Chondrocyte (in vitro differentiated cells): Measurements from ENCODE around the gene ZFP1. TPM values are rescaled to one million over a fixed set of nuclear protein-coding genes. Genes with fewer than 3 reads are reported as not detected.

Experiments
- DNase-seq: peaks from one replicate; pipeline ENCODE4 v3.0.0; 2021; ENCODE audit warnings: mixed read lengths, low spot score
- H3K27ac Mint-ChIP-seq: one replicate; pipeline ENCODE4 v1.8.0; 2021; ENCODE audit warnings: mild to moderate bottlenecking, moderate library complexity, mixed read lengths; ENCODE audit not compliant: unreplicated experiment
- H3K27me3 Mint-ChIP-seq: 2 replicates; pipeline ENCODE4 v1.8.0; 2021; ENCODE audit warnings: low read depth, mixed read lengths
- H3K36me3 Mint-ChIP-seq: 2 replicates; pipeline ENCODE4 v1.8.0; 2021; ENCODE audit warnings: low read depth, mixed read lengths
- H3K4me1 Mint-ChIP-seq: 2 replicates; pipeline ENCODE4 v1.8.0; 2021; ENCODE audit warnings: low read depth, mild to moderate bottlenecking, mixed read lengths
- H3K4me3 Mint-ChIP-seq: one replicate; pipeline ENCODE4 v1.8.0; 2021; ENCODE audit warnings: mild to moderate bottlenecking, moderate library complexity, mixed read lengths; ENCODE audit not compliant: unreplicated experiment
- H3K9me3 Mint-ChIP-seq: 2 replicates; pipeline ENCODE4 v1.8.0; 2021; ENCODE audit warnings: low read depth, mixed read lengths
- CTCF ChIP-seq: fragments of 200-600 bp; sonication (generic); IDR thresholded peaks from 2 replicates; pipeline ENCODE4 v1.5.0; 2021; ENCODE audit warnings: antibody characterized with exemption, mild to moderate bottlenecking, moderate library complexity
- total RNA-seq: library from RNA; stranded (reverse); gene quantifications from 3 replicates; pipeline ENCODE4 v1.2.1, GENCODE V29; 2021

Gene ZFP1
- total RNA-seq, 1 donor from 2014 or later: 15.3 TPM

- Mint-ChIP-seq H3K27me3 (no peaks in the 10 kb centered on the region), H3K4me1 (peaks cover 8% of the 10 kb centered on the region), H3K9me3 (no peaks in the 10 kb centered on the region), H3K4me3 (no peak overlapping the region), H3K27ac (no peak overlapping the region), H3K36me3 (no peaks in the 10 kb centered on the region)
- peak; percentile 27 for TF ChIP-seq CTCF
- no peak for DNase-seq
Observed at GRCh38 chr16:75138636-75139035, 9.7 kb upstream of the ZFP1 start.

GRCh38 chr16:75139498-75139897 is 8.8 kb upstream of the ZFP1 start:
- Mint-ChIP-seq H3K27ac (no peak overlapping the region), H3K27me3 (no peaks in the 10 kb centered on the region), H3K4me1 (peaks cover 8% of the 10 kb centered on the region), H3K36me3 (no peaks in the 10 kb centered on the region), H3K4me3 (no peak overlapping the region), H3K9me3 (no peaks in the 10 kb centered on the region)
- TF ChIP-seq CTCF: no peak
- no peak for DNase-seq

- no peak for DNase-seq
- Mint-ChIP-seq H3K36me3 (no peaks in the 10 kb centered on the region), H3K4me3 (no peak overlapping the region), H3K27me3 (no peaks in the 10 kb centered on the region), H3K4me1 (peaks cover under 1% of the 10 kb centered on the region), H3K9me3 (no peaks in the 10 kb centered on the region), H3K27ac (no peak overlapping the region)
- no peak for TF ChIP-seq CTCF
Observed at GRCh38 chr16:75143941-75144340, 4.4 kb upstream of the ZFP1 start.

- Mint-ChIP-seq H3K27ac (peak overlapping the region; percentile 45), H3K36me3 (peaks cover 17% of the 10 kb centered on the region), H3K4me1 (peaks cover 4% of the 10 kb centered on the region), H3K9me3 (peaks cover 23% of the 10 kb centered on the region), H3K27me3 (no peaks in the 10 kb centered on the region), H3K4me3 (peak overlapping the region; percentile 87)
- no peak for DNase-seq
- no peak for TF ChIP-seq CTCF
Observed at GRCh38 chr16:75147968-75148310, 385 bp upstream of the ZFP1 start.

- TF ChIP-seq CTCF: no peak
- H3K4me1 Mint-ChIP-seq: peaks cover 4% of the 10 kb centered on the region
- H3K4me3 Mint-ChIP-seq: no peak overlapping the region
- no peak for DNase-seq
- H3K9me3 Mint-ChIP-seq: peaks cover 29% of the 10 kb centered on the region
- H3K36me3 Mint-ChIP-seq: peaks cover 23% of the 10 kb centered on the region
- H3K27ac Mint-ChIP-seq: no peak overlapping the region
- no peaks in the 10 kb centered on the region for H3K27me3 Mint-ChIP-seq
Observed at GRCh38 chr16:75151798-75152197, 3.5 kb downstream of the ZFP1 start.
